ENCODE measurements around the gene FCGR3A.

DNA sequence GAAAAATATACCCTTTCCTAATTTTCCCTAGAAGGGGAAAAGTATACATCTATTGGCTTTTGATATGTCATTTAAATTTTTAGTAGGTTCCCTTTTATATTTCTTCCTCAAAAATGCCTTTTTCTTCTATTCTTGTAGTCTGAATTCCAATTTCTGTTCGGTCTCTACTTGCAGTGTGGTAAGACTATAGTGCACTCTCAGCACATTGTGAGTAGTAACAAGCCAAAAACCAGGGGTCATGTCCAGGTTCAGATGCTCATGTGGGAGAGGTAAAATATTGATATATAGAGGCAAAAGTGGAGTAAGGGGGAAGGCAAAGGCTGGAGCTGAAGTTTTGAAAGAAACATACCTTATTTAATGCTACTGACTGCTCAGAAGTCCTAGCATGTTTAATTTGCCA, 48.4 kb downstream of the FCGR3A start:
- TF ChIP-seq, protein P1, sequence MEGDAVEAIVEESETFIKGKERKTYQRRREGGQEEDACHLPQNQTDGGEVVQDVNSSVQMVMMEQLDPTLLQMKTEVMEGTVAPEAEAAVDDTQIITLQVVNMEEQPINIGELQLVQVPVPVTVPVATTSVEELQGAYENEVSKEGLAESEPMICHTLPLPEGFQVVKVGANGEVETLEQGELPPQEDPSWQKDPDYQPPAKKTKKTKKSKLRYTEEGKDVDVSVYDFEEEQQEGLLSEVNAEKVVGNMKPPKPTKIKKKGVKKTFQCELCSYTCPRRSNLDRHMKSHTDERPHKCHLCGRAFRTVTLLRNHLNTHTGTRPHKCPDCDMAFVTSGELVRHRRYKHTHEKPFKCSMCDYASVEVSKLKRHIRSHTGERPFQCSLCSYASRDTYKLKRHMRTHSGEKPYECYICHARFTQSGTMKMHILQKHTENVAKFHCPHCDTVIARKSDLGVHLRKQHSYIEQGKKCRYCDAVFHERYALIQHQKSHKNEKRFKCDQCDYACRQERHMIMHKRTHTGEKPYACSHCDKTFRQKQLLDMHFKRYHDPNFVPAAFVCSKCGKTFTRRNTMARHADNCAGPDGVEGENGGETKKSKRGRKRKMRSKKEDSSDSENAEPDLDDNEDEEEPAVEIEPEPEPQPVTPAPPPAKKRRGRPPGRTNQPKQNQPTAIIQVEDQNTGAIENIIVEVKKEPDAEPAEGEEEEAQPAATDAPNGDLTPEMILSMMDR (IDR thresholded peaks at IDR 0.05; ENCODE audit: low read depth, low read length) = no peak
- no peak for TF ChIP-seq EZH2phosphoT487 (IDR thresholded peaks at IDR 0.05; ENCODE audit: low read depth)
